Measurements from ENCODE around the gene KIRREL3. TPM values are rescaled to one million over a fixed set of nuclear protein-coding genes. Genes with fewer than 3 reads are reported as not detected.

KIRREL3 gene
- polyA plus RNA-seq, 2 of the 4 experiments (the other 2 are of a cell fraction): 3.0 to 11.0 TPM

DNA sequence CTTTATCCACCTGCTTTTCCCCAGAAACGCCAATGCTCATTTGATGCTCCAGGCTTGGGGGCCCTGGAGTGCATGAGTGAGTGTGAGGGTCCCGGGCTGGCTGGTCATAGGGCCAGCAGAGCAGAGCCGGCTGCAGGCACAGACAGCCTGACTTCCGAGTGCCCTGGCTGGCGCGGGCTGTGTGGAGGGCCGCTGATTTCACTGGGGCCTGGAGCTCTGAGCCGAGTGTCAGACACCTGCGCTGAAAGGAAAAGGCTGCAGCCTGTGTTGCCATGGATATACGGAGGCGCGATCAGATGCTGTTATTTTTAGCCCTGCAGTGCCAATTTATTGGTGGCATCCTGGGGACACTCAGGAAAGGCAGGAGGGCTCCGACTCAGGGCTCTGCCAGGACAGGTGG, 557.5 kb downstream of the KIRREL3 start (continued):
- TF ChIP-seq PHF8 (IDR thresholded peaks at IDR 0.05; ENCODE audit: borderline replicate concordance, low read depth): no peak
- no peak for TF ChIP-seq CBX8 (IDR thresholded peaks at IDR 0.05)
- no peak for TF ChIP-seq CEBPB (IDR thresholded peaks at IDR 0.05)
- TF ChIP-seq CHD2 (IDR thresholded peaks at IDR 0.05; ENCODE audit: low read length, partially characterized antibody): no peak
- TF ChIP-seq EP300 (IDR thresholded peaks at IDR 0.05): no peak

DNA sequence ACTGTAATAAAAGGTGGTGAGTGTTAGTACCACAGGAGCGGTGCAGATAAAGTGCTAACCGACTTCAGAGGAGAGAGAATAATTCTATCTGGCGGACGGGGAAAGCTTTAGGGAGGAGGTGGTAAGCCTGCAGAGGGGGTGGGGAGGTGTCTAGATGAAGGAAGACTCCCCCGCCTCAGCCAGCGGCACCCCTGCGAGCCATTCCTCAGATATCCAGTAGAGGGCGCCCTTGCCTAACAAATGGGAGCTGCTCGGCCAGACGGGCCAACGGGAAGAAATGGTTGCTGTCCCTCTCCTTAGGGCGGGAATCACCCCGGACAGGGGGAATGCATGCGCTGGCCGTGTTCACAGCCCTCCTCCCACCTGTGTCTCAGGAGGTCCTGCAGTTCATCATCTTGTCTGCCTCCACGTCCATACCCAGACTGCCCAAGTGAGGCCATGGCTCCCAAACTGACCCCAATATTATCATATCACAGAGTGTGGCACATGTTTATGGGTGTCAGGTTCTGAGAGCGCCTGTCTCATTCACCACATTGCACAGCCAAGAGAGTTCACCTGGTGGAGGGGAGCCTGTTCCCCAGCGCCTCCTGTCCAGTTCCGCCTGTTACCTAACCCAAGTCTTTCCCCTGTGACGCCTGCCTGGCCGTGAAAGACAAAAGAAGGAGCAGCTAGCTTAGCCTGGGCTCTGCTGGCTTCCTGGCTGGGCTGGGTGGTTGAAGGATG, 559.6 kb downstream of the KIRREL3 start:
- Histone ChIP-seq H3K4me3 (no peak overlapping the region), H3K9me3 (no peaks in the 10 kb centered on the region), H3K4me1 (no peaks in the 10 kb centered on the region), H3K27ac (peak overlapping the region in 1 of 2 experiments; percentile 55; a peak in 1 of 6 replicates), H3K4me2 (peak overlapping the region; percentile 57; the same call in 2 of the 3 replicates)
- DNase-seq (ENCODE audit: low read depth in 1 of 2, low spot score in 1 of 2): peak; percentile 65 to 79
- TF ChIP-seq EHF (CRISPR knock-in tag; IDR thresholded peaks at IDR 0.05) (no peak), KDM5A (IDR thresholded peaks at IDR 0.05) (no peak), MAX (IDR thresholded peaks at IDR 0.05) (no peak), NR3C1 (IDR thresholded peaks at IDR 0.05) (no peak), RAD21 (conservative IDR thresholded peaks at IDR 0.05 in 1 of 2, IDR thresholded peaks at IDR 0.05 in 1 of 2) (peak; percentile 87 to 91), SMC3 (IDR thresholded peaks at IDR 0.05) (peak; percentile 67), CTCF (IDR thresholded peaks at IDR 0.05) (peak; percentile 82)
- TF ChIP-seq, protein P1, sequence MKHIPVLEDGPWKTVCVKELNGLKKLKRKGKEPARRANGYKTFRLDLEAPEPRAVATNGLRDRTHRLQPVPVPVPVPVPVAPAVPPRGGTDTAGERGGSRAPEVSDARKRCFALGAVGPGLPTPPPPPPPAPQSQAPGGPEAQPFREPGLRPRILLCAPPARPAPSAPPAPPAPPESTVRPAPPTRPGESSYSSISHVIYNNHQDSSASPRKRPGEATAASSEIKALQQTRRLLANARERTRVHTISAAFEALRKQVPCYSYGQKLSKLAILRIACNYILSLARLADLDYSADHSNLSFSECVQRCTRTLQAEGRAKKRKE (CRISPR knock-in tag; IDR thresholded peaks at IDR 0.05; ENCODE audit: low read depth): no peak
- TF ChIP-seq, protein P2, sequence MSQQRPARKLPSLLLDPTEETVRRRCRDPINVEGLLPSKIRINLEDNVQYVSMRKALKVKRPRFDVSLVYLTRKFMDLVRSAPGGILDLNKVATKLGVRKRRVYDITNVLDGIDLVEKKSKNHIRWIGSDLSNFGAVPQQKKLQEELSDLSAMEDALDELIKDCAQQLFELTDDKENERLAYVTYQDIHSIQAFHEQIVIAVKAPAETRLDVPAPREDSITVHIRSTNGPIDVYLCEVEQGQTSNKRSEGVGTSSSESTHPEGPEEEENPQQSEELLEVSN (IDR thresholded peaks at IDR 0.05; ENCODE audit: borderline replicate concordance, low read depth): no peak
- TF ChIP-seq, protein P3, sequence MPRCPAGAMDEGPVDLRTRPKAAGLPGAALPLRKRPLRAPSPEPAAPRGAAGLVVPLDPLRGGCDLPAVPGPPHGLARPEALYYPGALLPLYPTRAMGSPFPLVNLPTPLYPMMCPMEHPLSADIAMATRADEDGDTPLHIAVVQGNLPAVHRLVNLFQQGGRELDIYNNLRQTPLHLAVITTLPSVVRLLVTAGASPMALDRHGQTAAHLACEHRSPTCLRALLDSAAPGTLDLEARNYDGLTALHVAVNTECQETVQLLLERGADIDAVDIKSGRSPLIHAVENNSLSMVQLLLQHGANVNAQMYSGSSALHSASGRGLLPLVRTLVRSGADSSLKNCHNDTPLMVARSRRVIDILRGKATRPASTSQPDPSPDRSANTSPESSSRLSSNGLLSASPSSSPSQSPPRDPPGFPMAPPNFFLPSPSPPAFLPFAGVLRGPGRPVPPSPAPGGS (IDR thresholded peaks at IDR 0.05): no peak
- CTCF ChIA-PET: interaction anchor here (0.6 to 4.7 kb wide), 26 partner anchors 8 to 905 kb away, joined by 3 to 36 read pairs (median 4); no protein-coding TSS in a partner anchor
- POLR2A ChIA-PET: no interaction called here
- ATAC-seq: peak; percentile 88 to 94
- no peak for FAIRE-seq
- 37% methylated on average over 15 of the region's 21 CpGs for WGBS (ENCODE audit: missing lambda C conversion rate)

GRCh38 chr11:126440276-126440675, 560.3 kb downstream of the KIRREL3 start:
- Histone ChIP-seq H3K4me1 (no peaks in the 10 kb centered on the region), H3K27ac (no peak overlapping the region), H3K4me2 (no peak overlapping the region), H3K4me3 (no peak overlapping the region), H3K9me3 (no peaks in the 10 kb centered on the region)
- no peak for ATAC-seq
- ChIA-PET POLR2A (no interaction called here), CTCF (interaction anchor here (0.9 to 4.7 kb wide), 20 partner anchors 8 to 906 kb away, joined by 3 to 36 read pairs (median 5); no protein-coding TSS in a partner anchor)
- 81% methylated on average over 7 of the region's 22 CpGs for WGBS (ENCODE audit: missing lambda C conversion rate)
- no peak for DNase-seq (ENCODE audit: low read depth in 1 of 2, low spot score in 1 of 2)
- FAIRE-seq: no peak
- no peak for TF ChIP-seq POLR2A (IDR thresholded peaks at IDR 0.05; ENCODE audit: low read length)
- no peak for TF ChIP-seq BHLHE40 (IDR thresholded peaks at IDR 0.05; ENCODE audit: low read depth, low read length)
- no peak for TF ChIP-seq HOXB5 (CRISPR knock-in tag; IDR thresholded peaks at IDR 0.05)
- no peak for TF ChIP-seq HES2 (IDR thresholded peaks at IDR 0.05)
- no peak for TF ChIP-seq HDAC2 (IDR thresholded peaks at IDR 0.05)
- no peak for TF ChIP-seq FOSB (CRISPR knock-in tag; IDR thresholded peaks at IDR 0.05)
- no peak for TF ChIP-seq CBX2 (IDR thresholded peaks at IDR 0.05; ENCODE audit: borderline replicate concordance, low read depth)
- TF ChIP-seq SREBF2 (IDR thresholded peaks at IDR 0.05): no peak
- TF ChIP-seq, protein P1 (CRISPR knock-in tag; IDR thresholded peaks at IDR 0.05; ENCODE audit: low read depth): no peak
- no peak for TF ChIP-seq MYC (IDR thresholded peaks at IDR 0.05; ENCODE audit: borderline replicate concordance, low read length)
- TF ChIP-seq EHF (CRISPR knock-in tag; IDR thresholded peaks at IDR 0.05): no peak
- TF ChIP-seq ZC3H11A (IDR thresholded peaks at IDR 0.05): no peak
- TF ChIP-seq ZFP36 (IDR thresholded peaks at IDR 0.05; ENCODE audit: borderline replicate concordance, partially characterized antibody): no peak
- no peak for TF ChIP-seq TP53 (CRISPR knock-in tag; IDR thresholded peaks at IDR 0.05)
- no peak for TF ChIP-seq RAD21 (conservative IDR thresholded peaks at IDR 0.05 in 1 of 2, IDR thresholded peaks at IDR 0.05 in 1 of 2)
- TF ChIP-seq TFCP2L1 (CRISPR knock-in tag; IDR thresholded peaks at IDR 0.05): no peak
- no peak for TF ChIP-seq NPAS2 (CRISPR knock-in tag; IDR thresholded peaks at IDR 0.05; ENCODE audit: borderline replicate concordance)

Data from A549 (cell line).